ENCODE results near the gene WASF3.

DNA sequence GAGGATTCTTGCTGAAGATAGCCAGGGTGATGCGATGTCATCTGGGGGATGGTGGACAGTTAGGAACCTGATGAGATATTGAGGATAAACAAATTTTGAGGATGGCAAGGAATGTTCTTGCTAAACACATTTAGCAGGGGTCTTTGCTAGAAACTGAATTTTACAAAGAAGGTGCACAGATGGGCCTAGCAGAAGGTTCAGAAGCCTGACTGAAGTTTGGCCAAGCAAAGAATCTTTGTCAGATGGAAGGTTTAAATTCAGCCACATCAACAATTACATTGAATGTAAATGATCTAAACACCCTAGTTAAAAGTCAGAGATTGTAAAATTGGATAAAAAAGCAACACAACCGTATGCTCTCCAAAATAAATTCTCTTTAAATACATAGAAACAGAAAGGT, 68.8 kb downstream of the WASF3 start:
- TF ChIP-seq, protein P1, sequence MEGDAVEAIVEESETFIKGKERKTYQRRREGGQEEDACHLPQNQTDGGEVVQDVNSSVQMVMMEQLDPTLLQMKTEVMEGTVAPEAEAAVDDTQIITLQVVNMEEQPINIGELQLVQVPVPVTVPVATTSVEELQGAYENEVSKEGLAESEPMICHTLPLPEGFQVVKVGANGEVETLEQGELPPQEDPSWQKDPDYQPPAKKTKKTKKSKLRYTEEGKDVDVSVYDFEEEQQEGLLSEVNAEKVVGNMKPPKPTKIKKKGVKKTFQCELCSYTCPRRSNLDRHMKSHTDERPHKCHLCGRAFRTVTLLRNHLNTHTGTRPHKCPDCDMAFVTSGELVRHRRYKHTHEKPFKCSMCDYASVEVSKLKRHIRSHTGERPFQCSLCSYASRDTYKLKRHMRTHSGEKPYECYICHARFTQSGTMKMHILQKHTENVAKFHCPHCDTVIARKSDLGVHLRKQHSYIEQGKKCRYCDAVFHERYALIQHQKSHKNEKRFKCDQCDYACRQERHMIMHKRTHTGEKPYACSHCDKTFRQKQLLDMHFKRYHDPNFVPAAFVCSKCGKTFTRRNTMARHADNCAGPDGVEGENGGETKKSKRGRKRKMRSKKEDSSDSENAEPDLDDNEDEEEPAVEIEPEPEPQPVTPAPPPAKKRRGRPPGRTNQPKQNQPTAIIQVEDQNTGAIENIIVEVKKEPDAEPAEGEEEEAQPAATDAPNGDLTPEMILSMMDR (IDR thresholded peaks at IDR 0.05 in 8 of 11, conservative IDR thresholded peaks at IDR 0.05 in 3 of 11) = no peak
- no peak for TF ChIP-seq POLR2A (IDR thresholded peaks at IDR 0.05)

All from spleen (tissue), 7 donors.